Middle frontal gyrus (tissue), 1 donor: ENCODE measurements around the gene ITGB1BP2.
"Not testable (repeated sequence)": the region's sequence is repeated elsewhere in the genome, so short reads cannot be mapped to it uniquely, and the experiment has no call there.

ENCODE experiments used
- DNase-seq: peaks from one replicate; pipeline ENCODE4 v3.0.0-alpha.2; 2015; ENCODE audit warnings: low spot score; ENCODE audit errors: extremely low spot score

The ITGB1BP2 gene

DNA sequence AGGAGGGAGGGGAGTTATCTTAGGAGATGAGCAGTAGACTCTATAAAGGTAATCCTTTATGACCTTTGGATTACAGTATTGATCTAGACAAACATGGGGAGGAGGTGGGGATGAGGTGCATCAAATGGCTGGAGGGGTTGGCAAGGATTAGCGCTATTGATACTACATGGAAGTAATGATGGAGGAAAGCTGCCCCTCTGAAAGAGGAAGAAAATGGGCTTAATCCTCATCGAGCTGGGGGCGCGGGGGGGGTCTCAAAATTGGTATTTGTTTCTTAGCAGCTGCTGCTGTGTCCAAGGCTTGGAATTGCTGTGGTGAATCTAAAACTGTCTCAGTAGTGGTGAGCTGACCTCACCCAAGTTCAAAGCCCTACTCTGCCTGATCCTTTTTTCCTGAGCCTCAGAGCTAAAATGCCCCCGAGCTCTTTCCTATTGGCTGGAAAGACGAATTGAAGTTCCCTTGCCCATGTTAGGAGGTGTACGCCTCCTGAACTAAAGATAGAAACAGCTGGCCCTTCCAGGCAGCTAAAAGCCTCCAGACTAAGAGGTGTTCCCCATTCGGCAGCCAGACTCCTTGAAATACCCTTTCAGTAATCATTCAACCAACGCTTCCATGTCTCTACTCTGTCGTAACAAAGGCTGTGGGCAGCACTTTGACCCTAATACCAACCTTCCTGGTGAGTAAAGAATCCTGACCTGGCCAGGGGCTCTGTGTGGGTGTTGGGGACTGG lies at the start of gene ITGB1BP2:
TSS of gene ITGB1BP2 (plus strand) at position 556 of the 730 bp plus-strand sequence. CDS start at position 613, 57 bp downstream.
- DNase-seq: no peak

DNA sequence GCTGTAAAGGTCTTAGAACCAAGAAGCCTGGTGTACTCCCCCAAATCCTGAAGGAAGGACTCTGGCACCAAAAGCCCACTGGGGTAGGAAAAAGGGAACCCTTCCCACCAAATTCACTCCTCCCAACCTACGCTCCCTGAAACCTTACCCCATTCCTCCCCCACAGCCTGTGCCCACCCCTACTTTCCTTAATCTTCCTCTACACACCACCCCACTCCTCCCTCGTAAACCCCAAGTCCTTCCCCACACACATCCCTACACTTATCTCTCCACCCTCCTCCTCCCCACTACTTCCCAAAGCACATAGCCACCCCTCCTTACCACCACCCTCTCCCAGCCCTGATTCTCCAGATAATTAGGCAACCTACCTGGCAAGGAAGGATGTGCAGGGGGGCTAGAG lies 49.3 kb upstream of the ITGB1BP2 start:
- DNase-seq: no peak

DNA sequence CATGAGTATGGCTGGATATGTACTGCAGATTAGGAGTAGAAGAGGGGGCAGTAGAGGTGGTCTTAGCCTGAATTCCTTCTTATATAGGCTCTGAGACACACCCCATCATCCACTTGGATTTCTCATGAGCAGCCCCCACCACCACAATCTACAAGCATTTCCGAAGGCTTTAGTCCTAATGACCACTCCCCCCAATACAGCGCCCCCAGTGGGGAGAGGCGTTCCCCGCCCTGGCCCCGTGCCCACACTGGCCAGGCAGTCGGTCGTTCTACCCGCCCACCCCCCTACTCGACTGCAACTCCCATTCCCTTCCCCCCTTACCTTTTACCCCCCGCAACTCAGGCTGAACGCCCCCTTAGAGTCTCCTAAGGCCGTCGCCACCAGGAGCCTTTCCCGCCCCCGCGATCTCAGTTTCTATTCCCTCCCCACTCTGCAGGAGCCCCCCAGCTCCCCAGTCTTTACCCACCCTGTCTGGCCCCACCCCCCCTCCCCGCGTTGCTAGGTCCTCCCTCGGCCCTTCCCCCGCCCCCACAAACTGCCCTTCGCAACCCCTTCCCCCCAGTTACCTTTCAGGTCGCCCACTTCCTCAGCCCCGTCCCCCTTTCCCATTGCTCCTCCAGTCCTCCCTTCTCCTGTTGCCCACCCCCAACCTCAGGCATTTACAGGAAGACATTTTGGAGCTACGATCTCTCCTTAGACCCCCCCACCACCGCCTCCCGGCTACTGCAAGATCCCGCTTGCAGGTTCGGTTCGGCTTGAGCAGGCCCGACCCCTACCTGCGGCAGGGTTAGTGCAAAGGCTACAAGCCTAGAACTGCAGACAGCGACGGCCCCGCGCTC lies 48.1 kb upstream of the ITGB1BP2 start:
- DNase-seq: no peak

DNA sequence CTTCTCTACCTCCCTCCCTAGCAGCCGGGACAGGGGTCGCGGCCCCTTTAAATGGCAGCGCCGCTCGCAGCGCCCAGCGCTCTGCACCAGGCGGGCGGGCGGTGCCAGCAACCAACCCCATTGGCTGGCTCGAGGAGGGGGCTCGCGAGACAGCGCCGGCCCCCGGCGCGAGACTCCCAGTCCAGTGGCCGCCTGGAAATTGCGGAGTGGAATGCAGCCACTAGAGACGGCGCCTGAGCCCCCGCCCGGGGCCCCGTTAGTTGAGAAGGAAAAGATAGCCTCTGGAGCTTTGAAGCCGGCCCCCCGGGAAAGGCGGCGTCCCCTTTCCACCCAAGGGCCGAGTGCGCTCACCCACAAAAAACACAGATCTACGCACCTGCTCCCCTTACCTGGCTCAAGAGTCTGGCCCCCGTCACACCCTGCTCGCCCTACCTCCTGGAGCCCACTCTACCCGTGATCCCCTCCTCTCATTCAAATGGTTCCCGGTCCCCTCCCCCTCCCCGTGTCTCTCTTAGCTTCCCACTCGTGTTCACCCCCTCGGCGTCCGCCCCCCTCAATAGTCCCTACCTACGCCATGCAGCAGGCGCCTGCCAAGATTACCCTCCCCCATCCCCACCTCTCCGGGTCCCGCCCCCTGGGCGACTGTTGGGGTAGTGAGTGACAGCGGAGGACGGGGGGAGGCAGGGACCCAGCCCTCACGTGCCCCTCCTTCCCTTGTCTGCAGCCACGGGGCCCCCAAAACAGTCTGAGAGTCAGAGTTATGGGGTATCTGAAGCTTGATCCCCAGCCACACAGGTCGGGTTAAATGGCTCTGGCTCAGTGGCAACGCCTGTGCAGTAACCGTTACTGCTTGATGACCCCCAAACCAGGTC lies 47.2 kb upstream of the ITGB1BP2 start, which contains the start of gene ZMYM3:
TSS of gene ZMYM3 (minus strand) at position 49 of the 872 bp plus-strand sequence. CDS start 885 bp downstream, outside the sequence.
- peak; percentile 70 for DNase-seq

DNA sequence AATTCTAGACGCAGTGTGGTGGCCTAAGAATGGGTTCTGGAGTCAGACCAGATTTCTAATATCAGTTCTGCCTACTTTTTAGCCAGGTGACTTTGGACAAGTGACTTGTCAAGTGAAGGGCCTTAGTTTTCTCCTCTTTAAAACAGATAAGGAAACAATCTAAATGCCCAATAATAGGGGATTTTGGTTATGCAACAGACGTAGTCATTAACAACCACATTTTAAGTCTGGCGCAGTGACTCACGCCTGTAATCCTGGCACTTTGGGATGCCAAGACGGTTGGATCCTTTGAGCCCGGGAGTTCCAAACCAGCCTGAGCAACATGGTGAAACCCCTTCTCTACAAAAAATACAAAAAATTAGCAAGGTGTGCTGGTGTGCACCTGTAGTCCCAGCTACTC lies 45.5 kb upstream of the ITGB1BP2 start:
- no peak for DNase-seq

DNA sequence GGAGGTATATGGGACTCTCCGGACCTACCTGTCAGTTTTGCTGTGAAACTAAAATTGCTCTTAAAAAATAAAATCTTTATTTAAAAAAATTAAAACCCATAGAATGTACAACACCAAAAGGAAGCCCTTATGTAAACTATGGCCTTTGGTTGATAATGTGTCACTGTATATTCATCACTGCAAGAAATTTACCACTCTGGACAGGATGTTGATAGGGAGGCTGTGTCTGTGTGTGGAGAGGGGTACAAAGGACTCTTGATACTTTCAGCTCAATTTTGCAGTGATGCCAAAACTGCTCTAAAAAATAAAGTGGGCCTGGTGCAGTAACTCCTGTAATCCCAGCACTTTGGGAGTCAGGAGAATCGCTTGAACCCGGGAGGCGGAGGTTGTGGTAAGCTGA lies 44.7 kb upstream of the ITGB1BP2 start:
- DNase-seq: no peak

DNA sequence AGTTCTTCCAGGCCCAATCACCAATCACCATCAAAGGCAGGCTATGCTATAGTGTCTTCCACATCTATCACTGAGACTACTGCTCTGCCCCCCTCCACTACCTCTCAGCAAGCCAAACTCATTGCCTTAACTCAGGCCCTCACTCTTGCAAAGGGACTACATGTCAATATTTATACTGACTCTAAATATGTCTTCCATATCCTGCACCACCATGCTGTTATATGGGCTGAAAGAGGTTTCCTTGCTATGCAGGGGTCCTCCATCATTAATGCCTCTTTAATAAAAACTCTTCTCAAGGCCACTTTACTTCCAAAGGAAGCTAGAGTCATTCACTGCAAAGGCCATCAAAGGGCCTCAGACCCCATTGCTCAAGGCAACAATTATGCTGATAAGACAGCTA lies 32.9 kb upstream of the ITGB1BP2 start:
- not testable (repeated sequence) for DNase-seq

DNA sequence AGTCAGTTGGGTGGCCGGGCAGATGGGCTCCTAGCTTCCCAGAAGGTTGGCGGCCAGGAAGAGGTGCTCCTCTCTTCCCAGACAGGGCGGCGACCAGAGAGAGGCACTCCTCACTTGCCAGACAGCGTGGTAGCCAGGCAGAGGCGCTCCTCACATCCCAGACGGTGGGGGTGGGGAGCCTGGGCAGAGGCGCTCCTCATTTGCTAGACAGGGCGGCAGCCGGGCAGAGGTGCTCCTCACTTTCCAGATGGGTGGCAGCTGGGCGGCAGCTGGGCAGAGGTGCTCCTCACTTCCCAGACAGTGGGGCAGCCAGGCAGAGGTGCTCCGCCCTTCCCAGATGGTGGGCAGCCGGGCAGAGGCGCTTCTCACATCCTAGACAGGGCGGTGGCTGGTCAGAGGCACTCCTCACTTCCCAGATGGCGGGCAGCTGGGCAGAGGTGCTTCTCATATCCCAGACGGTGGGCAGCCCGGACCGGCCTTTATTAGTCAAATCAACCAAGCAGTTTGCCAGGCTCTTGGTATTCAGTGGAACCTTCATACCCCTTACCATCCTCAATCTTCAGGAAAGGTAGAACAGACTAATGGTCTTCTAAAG lies 31.7 kb upstream of the ITGB1BP2 start:
- DNase-seq: no peak

DNA sequence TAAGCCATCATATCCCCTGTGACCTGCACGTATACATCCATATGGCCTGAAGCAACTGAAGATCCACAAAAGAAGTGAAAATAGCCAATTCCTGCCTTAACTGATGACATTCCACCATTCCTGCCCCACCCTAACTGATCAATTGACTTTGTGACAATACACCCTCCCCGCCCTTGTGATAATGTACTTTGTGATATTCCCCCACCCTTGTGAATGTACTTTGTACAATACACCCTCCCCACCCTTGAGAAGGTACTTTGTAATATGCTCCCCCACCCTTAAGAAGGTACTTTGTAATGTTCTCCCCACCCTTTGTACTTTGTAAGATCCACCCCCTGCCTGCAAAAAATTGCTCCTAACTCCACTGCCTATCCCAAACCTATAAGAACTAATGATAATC lies 29.2 kb upstream of the ITGB1BP2 start:
- DNase-seq: not testable (repeated sequence)

DNA sequence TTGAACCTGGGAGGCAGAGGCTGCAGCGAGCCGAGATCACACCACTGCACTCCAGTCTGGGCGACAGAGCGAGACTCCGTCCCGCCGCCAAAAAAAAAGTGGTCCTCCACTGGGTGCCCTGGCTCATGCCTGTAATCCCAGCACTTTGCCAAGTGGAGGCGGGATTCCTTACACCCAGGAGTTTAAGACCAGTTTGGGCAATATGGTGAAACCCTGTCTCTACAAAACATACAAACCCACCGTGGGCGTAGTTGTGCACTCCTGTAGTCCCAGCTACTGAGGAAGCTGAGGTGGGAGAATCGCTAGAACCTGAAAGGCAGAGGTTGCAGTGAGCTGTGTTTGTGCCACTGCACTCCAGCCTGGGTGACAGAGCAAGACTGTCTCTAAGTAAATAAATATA lies 20.2 kb upstream of the ITGB1BP2 start:
- DNase-seq: not testable (repeated sequence)

DNA sequence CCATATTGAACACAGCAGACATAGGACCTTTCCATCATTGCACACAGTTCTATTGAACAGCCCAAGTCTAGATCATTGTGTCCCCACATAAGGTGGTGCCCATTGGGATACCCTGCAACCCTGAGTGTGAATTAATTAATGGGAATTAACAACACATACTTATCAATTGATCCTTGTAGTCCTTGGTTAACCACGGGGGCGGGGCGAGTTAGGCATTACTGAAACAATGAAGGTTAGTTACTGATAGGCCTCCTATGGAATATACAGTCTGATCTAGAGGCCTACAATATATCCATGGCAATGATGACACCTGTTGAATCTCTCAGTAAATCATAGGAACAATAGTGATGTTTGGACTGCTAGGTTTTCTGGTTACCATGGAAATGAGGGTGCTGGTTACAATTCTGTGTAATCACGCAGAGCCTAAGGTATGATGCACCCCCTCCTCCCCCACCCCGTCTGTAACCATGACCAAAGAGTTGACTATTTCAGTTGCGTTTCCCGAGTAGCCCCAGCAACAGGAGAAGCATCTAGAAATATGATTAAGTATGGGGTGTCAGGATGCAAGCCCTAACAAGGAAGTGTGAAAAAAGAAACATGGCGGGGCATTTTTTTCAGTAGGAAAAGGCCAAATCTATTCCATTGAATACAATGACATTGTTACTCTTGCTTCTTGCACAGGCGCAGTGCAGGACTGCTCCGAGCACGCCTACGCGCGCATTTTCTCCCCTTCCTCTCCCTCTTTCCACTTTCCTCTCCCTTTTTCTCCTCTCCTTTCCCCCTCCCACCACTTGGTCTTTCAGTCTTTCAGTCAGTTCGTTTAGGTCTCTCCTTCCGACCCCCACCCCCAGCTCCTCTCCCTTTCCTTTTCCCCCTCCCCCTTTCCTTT lies 18.8 kb upstream of the ITGB1BP2 start:
- no peak for DNase-seq

DNA sequence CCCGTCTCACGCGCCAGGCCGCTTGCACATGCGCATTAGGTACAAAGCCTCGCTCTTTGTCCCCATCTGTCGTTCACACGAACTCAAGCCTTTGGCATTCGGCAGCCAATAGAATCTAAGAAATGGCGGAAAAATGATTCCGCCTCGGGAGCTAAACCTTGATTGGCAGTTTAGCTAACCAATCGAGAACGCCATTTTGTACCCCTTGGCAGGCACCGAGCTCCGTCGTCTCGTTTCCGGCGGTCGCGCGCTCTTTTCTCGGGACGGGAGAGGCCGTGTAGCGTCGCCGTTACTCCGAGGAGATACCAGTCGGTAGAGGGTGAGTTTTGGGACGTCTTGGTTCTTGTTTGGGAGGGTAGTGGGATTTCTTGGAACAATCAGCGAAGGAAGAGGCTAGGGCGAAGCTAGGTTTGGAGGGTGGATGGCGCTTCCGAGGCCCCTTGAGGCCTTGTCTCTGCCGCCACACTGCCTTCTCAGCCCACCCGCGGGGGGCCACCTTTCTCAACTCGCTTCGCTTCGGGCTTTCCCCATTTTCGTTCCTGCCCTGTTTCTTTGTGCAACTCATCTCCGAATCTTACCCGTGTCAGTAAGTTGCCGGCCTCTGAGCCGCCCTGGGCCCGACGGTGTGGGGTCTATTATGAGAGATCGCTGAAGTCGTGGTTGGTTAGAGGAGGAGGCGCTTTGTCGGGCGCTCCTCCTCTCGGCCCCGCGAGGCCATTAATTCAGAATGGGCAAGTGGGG lies 18.0 kb upstream of the ITGB1BP2 start, which contains the start of gene NONO:
TSS of gene NONO (plus strand) at position 233 of the 741 bp plus-strand sequence. CDS start 7,003 bp downstream, outside the sequence.
- DNase-seq: peak; percentile 92

DNA sequence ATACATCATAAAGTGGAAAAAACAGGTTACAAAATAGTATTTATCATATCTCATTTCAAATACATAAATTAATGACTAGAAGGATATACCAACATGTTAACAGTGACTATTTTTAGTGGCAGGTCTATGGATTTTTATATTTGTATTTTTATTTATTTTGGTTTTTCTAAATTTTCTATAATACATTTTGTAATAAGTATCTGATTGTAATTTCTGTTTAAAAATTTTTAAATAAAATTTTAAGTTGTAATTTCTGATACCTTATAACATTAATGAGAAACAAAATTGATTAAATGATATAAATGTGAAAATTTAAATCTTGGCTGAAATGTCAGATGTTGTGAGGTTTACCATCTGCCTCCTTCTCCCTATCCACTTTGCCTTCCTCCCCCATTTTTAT lies 15.6 kb upstream of the ITGB1BP2 start:
- DNase-seq: no peak

DNA sequence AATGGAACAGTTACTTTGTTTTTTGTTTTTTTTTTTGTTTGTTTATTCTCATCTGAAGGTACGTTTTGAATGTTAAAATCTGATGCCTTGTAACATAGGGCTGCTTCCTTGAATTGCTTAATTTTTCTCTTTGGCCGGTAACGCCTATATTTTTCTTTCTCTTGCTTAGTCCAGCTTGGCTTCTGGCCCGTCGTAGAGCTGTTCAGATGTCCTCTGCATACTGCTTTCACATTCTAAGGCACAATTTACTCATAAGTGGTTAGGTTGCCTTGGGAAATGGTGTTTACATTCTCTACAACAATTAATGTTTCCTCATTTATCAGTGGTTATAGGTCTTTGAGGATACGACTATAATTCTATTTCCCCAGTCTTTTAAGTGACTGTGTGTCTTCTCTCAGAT lies 10.2 kb upstream of the ITGB1BP2 start:
- DNase-seq: no peak

DNA sequence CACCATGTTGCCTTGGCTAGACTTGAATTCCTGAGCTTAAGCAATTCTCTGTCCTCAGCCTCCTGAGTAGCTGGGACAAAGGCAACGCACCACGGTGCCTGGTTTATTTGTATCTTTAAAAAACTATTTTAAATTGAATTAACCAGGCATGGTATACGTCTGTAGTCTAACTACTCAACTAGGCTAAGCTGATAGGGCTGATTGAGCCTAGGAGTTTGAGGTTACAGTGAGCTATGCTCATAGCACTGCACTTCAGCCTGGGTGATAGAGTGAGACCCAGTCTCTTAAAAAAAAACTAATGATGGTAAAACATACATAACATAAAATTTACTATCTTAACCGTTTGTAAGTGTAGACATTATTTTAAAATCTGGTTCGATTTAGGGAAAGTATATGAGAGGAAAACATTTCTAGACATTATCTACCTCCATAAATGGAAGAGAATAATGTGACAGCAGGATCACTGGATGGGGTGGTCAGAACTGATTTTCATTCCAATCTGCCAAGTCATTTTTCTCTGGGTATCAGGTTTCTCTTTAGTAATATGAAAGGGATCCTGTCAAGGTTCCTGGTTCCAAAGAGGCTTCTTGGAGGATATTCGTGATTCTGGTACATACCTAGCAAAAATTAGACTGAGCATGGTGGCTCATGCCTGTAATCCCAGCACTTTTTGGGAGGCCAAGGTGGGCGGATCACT lies 8.7 kb upstream of the ITGB1BP2 start:
- no peak for DNase-seq

DNA sequence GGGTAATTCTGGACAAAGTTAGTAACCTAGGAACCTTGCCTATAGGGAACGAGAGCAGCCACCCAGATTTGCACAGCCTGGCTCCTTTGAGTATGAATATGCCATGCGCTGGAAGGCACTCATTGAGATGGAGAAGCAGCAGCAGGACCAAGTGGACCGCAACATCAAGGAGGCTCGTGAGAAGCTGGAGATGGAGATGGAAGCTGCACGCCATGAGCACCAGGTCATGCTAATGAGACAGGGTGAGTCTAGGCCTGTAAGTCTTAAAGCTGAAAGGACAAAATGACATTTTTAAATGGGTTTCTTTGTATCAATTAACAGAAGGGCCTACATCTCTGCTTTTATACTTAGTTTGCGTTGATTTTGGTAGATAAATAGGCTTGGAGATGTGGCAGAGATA lies 4.7 kb upstream of the ITGB1BP2 start:
- DNase-seq: no peak

DNA sequence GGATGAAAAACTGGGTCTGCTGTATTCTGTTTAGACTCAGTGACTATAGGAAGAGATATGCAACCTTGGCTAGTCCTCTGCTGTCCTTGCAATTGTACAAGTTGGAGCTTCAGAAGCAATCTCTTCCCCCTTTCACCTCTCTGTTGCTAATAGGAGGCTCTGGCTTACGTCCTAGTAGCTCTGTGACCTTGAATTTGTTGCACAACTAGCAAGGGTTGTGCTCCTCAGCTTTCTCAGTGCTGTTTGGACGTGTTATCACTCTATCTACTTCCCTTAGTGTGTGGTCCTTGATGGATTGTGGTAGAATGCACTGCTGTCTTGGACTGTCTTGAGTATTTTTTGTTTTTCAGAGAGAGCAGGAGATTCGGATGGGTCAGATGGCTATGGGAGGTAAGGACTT lies 3.4 kb upstream of the ITGB1BP2 start:
- no peak for DNase-seq

DNA sequence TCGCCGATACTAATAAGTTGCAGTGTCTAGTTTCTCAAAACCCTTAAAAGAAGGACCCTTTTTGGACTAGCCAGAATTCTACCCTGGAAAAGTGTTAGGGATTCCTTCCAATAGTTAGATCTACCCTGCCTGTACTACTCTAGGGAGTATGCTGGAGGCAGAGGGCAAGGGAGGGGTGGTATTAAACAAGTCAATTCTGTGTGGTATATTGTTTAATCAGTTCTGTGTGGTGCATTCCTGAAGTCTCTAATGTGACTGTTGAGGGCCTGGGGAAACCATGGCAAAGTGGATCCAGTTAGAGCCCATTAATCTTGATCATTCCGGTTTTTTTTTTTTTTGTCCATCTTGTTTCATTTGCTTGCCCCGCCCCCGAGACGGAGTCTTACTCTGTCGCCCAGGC lies 1.5 kb upstream of the ITGB1BP2 start:
- not testable (repeated sequence) for DNase-seq

DNA sequence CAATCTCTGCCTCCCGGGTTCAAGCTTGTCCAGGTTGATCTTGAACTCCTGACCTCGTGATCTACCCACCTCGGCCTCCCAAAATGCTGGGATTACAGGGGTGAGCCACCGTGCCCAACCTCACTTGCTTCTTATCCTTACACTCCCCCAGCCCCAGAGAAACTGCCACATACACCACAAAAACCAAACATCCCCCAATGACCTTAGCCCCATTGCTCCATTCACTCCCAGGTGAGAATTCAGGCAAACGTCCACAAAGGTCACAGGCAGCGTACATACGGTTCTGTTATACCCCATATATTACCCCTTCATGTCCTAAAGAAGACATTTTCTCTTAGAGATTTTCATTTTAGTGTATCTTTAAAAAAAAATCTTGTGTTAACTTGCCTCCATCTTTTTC lies 1.1 kb upstream of the ITGB1BP2 start:
- not testable (repeated sequence) for DNase-seq
